Cardiac muscle cell (in vitro differentiated cells and primary cell): ENCODE measurements around the gene IQGAP2. TPM values are rescaled to one million over a fixed set of nuclear protein-coding genes. Genes with fewer than 3 reads are reported as not detected.

Experiments
- DNase-seq, 2 donors: peaks; one replicate each; pipeline versions ENCODE4 v3.0.0 to v3.0.0-alpha.2; 2010 to 2017; ENCODE audit warnings: low read depth in 1 of 2, low spot score in 1 of 2
- H3K27ac ChIP-seq: fragments of 200-600 bp; sonication (generic); 2 replicates; pipeline ENCODE4 v1.5.1; 2016
- H3K27me3 ChIP-seq: fragments of 200-600 bp; sonication (generic); 2 replicates; pipeline ENCODE4 v1.6.0; 2016; ENCODE audit warnings: control low read depth
- H3K36me3 ChIP-seq: fragments of 200-600 bp; sonication (generic); 2 replicates; pipeline ENCODE4 v1.5.1; 2016; ENCODE audit warnings: control low read depth
- H3K4me1 ChIP-seq: fragments of 200-600 bp; sonication (generic); 2 replicates; pipeline ENCODE4 v1.8.1; 2017; ENCODE audit warnings: low read depth, mild to moderate bottlenecking, mixed run types
- H3K4me3 ChIP-seq: fragments of 200-600 bp; sonication (generic); 2 replicates; pipeline ENCODE4 v1.5.1; 2016; ENCODE audit warnings: mild to moderate bottlenecking
- H3K9me3 ChIP-seq: fragments of 200-600 bp; sonication (generic); 2 replicates; pipeline ENCODE4 v1.5.1; 2017; ENCODE audit warnings: low read depth, mild to moderate bottlenecking, control low read depth
- polyA plus RNA-seq: library from polyadenylated mRNA; unstranded; fragments of >200 nt; fragmentation: Nextera tagmentation; extraction: Ambion mirVana; gene quantifications from 2 replicates; pipeline ENCODE4 v1.2.1, GENCODE V29; 2016
- total RNA-seq: library from RNA; depleted of rRNA; stranded (reverse); fragments of >200 nt; gene quantifications from 2 replicates; pipeline ENCODE4 v1.2.3, GENCODE V29; 2016
- TF ChIP-seq, protein P1 (sequence below): IDR thresholded peaks from 2 replicates; pipeline ENCODE4 v1.5.1; 2012; ENCODE audit warnings: low read depth, mild to moderate bottlenecking, low read length

Gene IQGAP2
- total and polyA plus RNA-seq, 2 experiments from 2014 or later: 4.1 to 10.8 TPM

GRCh38 chr5:76555717-76556116 lies 152.6 kb downstream of the IQGAP2 start:
- no peaks in the 10 kb centered on the region for H3K36me3 ChIP-seq
- DNase-seq: no peak
- no peak overlapping the region for H3K27ac ChIP-seq
- no peaks in the 10 kb centered on the region for H3K9me3 ChIP-seq
- H3K4me1 ChIP-seq: no peaks in the 10 kb centered on the region
- H3K27me3 ChIP-seq: peaks cover 4% of the 10 kb centered on the region
- no peak overlapping the region for H3K4me3 ChIP-seq
- TF ChIP-seq, protein P1, sequence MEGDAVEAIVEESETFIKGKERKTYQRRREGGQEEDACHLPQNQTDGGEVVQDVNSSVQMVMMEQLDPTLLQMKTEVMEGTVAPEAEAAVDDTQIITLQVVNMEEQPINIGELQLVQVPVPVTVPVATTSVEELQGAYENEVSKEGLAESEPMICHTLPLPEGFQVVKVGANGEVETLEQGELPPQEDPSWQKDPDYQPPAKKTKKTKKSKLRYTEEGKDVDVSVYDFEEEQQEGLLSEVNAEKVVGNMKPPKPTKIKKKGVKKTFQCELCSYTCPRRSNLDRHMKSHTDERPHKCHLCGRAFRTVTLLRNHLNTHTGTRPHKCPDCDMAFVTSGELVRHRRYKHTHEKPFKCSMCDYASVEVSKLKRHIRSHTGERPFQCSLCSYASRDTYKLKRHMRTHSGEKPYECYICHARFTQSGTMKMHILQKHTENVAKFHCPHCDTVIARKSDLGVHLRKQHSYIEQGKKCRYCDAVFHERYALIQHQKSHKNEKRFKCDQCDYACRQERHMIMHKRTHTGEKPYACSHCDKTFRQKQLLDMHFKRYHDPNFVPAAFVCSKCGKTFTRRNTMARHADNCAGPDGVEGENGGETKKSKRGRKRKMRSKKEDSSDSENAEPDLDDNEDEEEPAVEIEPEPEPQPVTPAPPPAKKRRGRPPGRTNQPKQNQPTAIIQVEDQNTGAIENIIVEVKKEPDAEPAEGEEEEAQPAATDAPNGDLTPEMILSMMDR: no peak

- peaks cover 5% of the 10 kb centered on the region for H3K4me1 ChIP-seq
- no peak overlapping the region for H3K27ac ChIP-seq
- H3K27me3 ChIP-seq: peaks cover 4% of the 10 kb centered on the region
- no peaks in the 10 kb centered on the region for H3K9me3 ChIP-seq
- no peaks in the 10 kb centered on the region for H3K36me3 ChIP-seq
- DNase-seq: no peak
- TF ChIP-seq, protein P1: no peak
- no peak overlapping the region for H3K4me3 ChIP-seq
Measured at GRCh38 chr5:76556511-76557221, 153.6 kb downstream of the IQGAP2 start.

DNA sequence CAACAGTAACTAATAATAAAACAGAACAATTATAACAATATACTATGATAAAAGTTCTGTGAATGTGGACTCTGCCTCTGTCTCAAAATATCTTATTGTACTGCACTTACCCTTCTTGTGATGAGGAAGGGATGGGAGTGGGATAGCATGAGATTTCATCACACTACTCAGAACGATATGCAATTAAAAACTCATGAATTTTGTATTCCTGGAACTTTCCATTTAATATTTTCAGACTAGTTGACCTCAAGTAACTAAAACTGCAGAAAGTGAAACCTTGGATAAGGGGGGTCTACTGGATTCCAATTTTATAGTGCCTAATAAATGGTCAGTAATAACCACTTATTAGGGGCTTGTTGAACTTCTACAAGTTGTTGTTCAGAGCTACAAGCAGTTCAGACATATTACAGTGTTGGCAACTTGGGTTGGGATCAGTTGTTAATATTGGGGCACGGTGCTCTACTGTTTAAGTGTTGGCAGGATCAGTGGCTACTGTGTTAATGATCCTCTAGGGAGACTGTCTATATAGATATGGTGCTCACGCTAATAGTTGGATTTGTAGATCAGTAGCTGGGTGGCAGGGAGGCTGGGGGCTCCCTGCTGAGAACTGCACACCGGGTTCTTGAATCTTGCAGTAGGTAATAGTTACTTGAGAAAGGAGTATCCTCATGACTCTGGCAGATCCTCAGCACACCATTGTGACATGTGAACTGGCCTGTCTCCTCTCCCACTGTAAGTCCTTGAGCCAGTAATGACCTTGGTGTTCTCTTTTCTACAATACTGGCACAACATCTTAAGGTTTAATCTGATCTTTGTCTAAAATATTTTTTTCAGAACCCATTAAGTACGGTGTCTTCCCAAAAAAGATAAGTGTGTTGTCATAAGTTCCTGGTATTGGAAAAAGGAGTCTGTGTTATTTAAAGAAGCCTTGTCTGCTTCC lies 158.1 kb downstream of the IQGAP2 start:
- no peak for DNase-seq
- Histone ChIP-seq H3K4me1 (peaks cover 21% of the 10 kb centered on the region), H3K27ac (peak overlapping the region; percentile 56), H3K4me3 (no peak overlapping the region), H3K9me3 (no peaks in the 10 kb centered on the region), H3K36me3 (no peaks in the 10 kb centered on the region), H3K27me3 (no peaks in the 10 kb centered on the region)
- TF ChIP-seq, protein P1: no peak

DNA sequence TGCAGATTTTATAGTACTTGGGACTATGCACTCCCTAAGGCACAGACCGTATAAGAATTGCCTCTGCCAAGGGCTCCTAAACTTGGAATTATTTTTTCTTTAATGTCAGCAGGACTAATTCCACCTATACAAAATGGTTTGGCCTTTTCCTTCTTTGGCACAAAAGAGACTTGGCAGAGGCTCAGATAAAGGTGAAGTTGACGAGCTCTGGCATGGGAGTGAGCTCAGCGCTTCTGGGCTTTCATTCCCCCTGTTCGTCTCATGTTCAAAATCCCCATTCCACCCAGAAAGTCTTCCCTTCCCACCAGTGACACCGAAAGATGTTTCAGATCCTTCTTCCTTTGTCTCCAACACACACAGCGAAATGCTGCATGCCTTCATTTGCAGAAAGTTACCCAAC lies 158.9 kb downstream of the IQGAP2 start:
- H3K27me3 ChIP-seq: no peaks in the 10 kb centered on the region
- peak overlapping the region; percentile 56 for H3K27ac ChIP-seq
- H3K4me3 ChIP-seq: no peak overlapping the region
- DNase-seq: no peak
- H3K4me1 ChIP-seq: peaks cover 21% of the 10 kb centered on the region
- no peaks in the 10 kb centered on the region for H3K36me3 ChIP-seq
- no peaks in the 10 kb centered on the region for H3K9me3 ChIP-seq
- TF ChIP-seq, protein P1: no peak

- TF ChIP-seq, protein P1: no peak
- H3K4me3 ChIP-seq: no peak overlapping the region
- H3K9me3 ChIP-seq: no peaks in the 10 kb centered on the region
- no peak for DNase-seq
- no peak overlapping the region for H3K27ac ChIP-seq
- H3K36me3 ChIP-seq: no peaks in the 10 kb centered on the region
- H3K4me1 ChIP-seq: peaks cover 21% of the 10 kb centered on the region
- no peaks in the 10 kb centered on the region for H3K27me3 ChIP-seq
Measured at GRCh38 chr5:76565009-76565408, 161.9 kb downstream of the IQGAP2 start.
